ENCODE data around the gene WNT7B.

- TF ChIP-seq CTCF (IDR thresholded peaks at IDR 0.05) (no peak), POLR2A (IDR thresholded peaks at IDR 0.05) (no peak)
Measured at GRCh38 chr22:45922661-45923060, 54.3 kb downstream of the WNT7B start.

Data from Peyer's patch (tissue), 4 donors.